ENCODE results near the gene TXNRD1.

The TXNRD1 gene

DNA sequence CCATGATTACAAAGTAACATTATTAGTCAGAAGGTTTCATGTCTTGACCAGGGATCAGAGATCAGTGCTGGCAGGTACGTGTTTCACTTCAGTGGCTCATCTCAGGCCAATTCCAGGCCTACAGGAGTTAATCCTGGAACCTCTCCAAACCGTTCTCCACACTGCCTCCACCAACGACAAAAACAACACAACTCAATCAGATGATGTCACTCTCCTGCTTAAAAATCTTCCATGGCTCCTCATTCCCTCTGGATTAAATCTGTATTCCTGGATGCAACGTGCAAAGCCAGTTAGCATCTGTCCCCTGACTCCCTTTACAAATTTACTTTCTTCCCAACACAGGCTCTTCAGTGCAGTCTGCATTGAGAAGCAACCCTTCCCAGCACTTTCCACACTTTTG, 34.3 kb upstream of the TXNRD1 start (continued):
- TF ChIP-seq ZNF629 (tag by site-specific recombination; IDR thresholded peaks at IDR 0.05) (peak; percentile 70), ZNF654 (tag by site-specific recombination; IDR thresholded peaks at IDR 0.05; ENCODE audit: low read depth) (no peak), ZBTB20 (tag by site-specific recombination; IDR thresholded peaks at IDR 0.05) (peak; percentile 64; the same call in 1 of the 2 replicates), ZNF830 (tag by site-specific recombination; IDR thresholded peaks at IDR 0.05; ENCODE audit: low read depth) (no peak), ZNF2 (tag by site-specific recombination; IDR thresholded peaks at IDR 0.05) (no peak), YY2 (tag by site-specific recombination; IDR thresholded peaks at IDR 0.05) (no peak), ZNF37A (tag by site-specific recombination; IDR thresholded peaks at IDR 0.05) (no peak), SETDB1 (IDR thresholded peaks at IDR 0.05; ENCODE audit: insufficient read length, low read length) (no peak), ZNF707 (tag by site-specific recombination; IDR thresholded peaks at IDR 0.05) (no peak), ZNF211 (tag by site-specific recombination; IDR thresholded peaks at IDR 0.05; ENCODE audit: low read depth) (no peak)
- TF ChIP-seq, protein P1, sequence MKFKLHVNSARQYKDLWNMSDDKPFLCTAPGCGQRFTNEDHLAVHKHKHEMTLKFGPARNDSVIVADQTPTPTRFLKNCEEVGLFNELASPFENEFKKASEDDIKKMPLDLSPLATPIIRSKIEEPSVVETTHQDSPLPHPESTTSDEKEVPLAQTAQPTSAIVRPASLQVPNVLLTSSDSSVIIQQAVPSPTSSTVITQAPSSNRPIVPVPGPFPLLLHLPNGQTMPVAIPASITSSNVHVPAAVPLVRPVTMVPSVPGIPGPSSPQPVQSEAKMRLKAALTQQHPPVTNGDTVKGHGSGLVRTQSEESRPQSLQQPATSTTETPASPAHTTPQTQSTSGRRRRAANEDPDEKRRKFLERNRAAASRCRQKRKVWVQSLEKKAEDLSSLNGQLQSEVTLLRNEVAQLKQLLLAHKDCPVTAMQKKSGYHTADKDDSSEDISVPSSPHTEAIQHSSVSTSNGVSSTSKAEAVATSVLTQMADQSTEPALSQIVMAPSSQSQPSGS (tag by site-specific recombination; IDR thresholded peaks at IDR 0.05; ENCODE audit: low read depth), result peak; percentile 89

DNA sequence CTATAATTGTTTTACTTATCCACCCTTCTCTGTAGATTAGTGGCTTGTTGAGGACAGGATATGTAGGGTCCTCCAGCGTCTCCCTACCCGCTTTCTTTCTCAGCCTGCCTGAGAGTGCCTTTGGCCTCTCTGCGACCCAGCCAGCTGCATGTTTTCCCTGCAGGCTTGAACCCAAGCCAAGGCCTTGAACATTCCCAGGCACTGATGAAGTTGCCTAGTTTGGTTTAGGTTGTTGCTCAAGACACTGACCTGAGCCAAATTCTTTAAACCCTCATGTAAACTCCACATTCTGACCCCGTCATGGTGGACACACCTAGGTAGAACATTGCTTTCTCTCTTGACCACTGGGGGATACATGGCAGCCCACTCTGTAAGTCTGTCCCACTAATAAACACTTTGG, 33.4 kb upstream of the TXNRD1 start:
- H3K9me3 ChIP-seq (ENCODE audit: control insufficient read depth, insufficient read depth, low read depth, low read length), result no peaks in the 10 kb centered on the region
- ChIA-PET POLR2A (no interaction called here), CTCF (no interaction called here)
- TF ChIP-seq KLF16 (tag by site-specific recombination; IDR thresholded peaks at IDR 0.05), result no peak
- TF ChIP-seq ZNF626 (tag by site-specific recombination; IDR thresholded peaks at IDR 0.05), result no peak
- TF ChIP-seq ZNF747 (tag by site-specific recombination; IDR thresholded peaks at IDR 0.05), result no peak
- TF ChIP-seq ZNF514 (tag by site-specific recombination; IDR thresholded peaks at IDR 0.05), result no peak
- TF ChIP-seq, protein P2, sequence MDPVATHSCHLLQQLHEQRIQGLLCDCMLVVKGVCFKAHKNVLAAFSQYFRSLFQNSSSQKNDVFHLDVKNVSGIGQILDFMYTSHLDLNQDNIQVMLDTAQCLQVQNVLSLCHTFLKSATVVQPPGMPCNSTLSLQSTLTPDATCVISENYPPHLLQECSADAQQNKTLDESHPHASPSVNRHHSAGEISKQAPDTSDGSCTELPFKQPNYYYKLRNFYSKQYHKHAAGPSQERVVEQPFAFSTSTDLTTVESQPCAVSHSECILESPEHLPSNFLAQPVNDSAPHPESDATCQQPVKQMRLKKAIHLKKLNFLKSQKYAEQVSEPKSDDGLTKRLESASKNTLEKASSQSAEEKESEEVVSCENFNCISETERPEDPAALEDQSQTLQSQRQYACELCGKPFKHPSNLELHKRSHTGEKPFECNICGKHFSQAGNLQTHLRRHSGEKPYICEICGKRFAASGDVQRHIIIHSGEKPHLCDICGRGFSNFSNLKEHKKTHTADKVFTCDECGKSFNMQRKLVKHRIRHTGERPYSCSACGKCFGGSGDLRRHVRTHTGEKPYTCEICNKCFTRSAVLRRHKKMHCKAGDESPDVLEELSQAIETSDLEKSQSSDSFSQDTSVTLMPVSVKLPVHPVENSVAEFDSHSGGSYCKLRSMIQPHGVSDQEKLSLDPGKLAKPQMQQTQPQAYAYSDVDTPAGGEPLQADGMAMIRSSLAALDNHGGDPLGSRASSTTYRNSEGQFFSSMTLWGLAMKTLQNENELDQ (tag by site-specific recombination; IDR thresholded peaks at IDR 0.05; ENCODE audit: low read depth), result no peak
- no peak for TF ChIP-seq ZNF248 (tag by site-specific recombination; IDR thresholded peaks at IDR 0.05)
- TF ChIP-seq ZNF555 (tag by site-specific recombination; conservative IDR thresholded peaks at IDR 0.05), result no peak
- TF ChIP-seq ZNF791 (tag by site-specific recombination; IDR thresholded peaks at IDR 0.05), result no peak
- TF ChIP-seq ZNF169 (tag by site-specific recombination; IDR thresholded peaks at IDR 0.05), result no peak
- no peak for TF ChIP-seq ZNF19 (tag by site-specific recombination; IDR thresholded peaks at IDR 0.05; ENCODE audit: low read depth)
- TF ChIP-seq ZBTB7A (tag by site-specific recombination; IDR thresholded peaks at IDR 0.05; ENCODE audit: low read depth), result no peak
- no peak for TF ChIP-seq ZNF776 (tag by site-specific recombination; IDR thresholded peaks at IDR 0.05; ENCODE audit: borderline replicate concordance)
- TF ChIP-seq ZNF140 (tag by site-specific recombination; IDR thresholded peaks at IDR 0.05), result no peak
- no peak for TF ChIP-seq ZNF341 (tag by site-specific recombination; IDR thresholded peaks at IDR 0.05; ENCODE audit: low read depth)
- no peaks in the 10 kb centered on the region for H3K36me3 ChIP-seq (ENCODE audit: control insufficient read depth in 2 of 2, insufficient read depth in 1 of 2, low read length in 2 of 2)
- H3K27ac ChIP-seq (ENCODE audit: extremely low read depth, low read depth, low read length), result no peak overlapping the region
- 0 out of 2 replicates have a peak, but pooled peaks cover 5% of the 10 kb centered on the region for H3K4me1 ChIP-seq (ENCODE audit: control insufficient read depth, insufficient read depth, low read length)
- no peak overlapping the region for H3K4me3 ChIP-seq (ENCODE audit: low read depth, low read length)
